Smooth muscle cell (in vitro differentiated cells): ENCODE data around the gene TXLNA. TPM values are rescaled to one million over a fixed set of nuclear protein-coding genes. Genes with fewer than 3 reads are reported as not detected.

ENCODE experiments used
- DNase-seq: peaks from one replicate; lab custom pipeline; 2025; ENCODE audit not compliant: unreplicated experiment; lab: John Stamatoyannopoulos, UW
- H2AFZ ChIP-seq: fragments of 200-600 bp; sonication (generic); 2 replicates; pipeline ENCODE4 v1.6.0; 2016; ENCODE audit warnings: antibody characterized with exemption, low read depth, mild to moderate bottlenecking
- H3F3A ChIP-seq: fragments of 200-600 bp; sonication (generic); 2 replicates; pipeline ENCODE4 v1.6.0; 2017; ENCODE audit warnings: antibody characterized with exemption, low read depth
- H3K27ac ChIP-seq: fragments of 200-600 bp; sonication (generic); 2 replicates; pipeline ENCODE4 v1.5.1; 2016; ENCODE audit warnings: low read depth, mild to moderate bottlenecking
- H3K27me3 ChIP-seq: fragments of 200-600 bp; sonication (generic); 2 replicates; pipeline ENCODE4 v1.6.1; 2016; ENCODE audit warnings: low read depth, mild to moderate bottlenecking
- H3K36me3 ChIP-seq: fragments of 200-600 bp; sonication (generic); 2 replicates; pipeline ENCODE4 v1.5.1; 2016; ENCODE audit warnings: low read depth
- H3K4me1 ChIP-seq: fragments of 200-600 bp; sonication (generic); 2 replicates; pipeline ENCODE4 v1.5.1; 2016; ENCODE audit warnings: low read depth
- H3K4me2 ChIP-seq: fragments of 200-600 bp; sonication (generic); 2 replicates; pipeline ENCODE4 v1.6.0; 2016; ENCODE audit warnings: mild to moderate bottlenecking
- H3K4me3 ChIP-seq: fragments of 200-600 bp; sonication (generic); 2 replicates; pipeline ENCODE4 v1.5.1; 2016; ENCODE audit warnings: mild to moderate bottlenecking
- H3K79me2 ChIP-seq: fragments of 200-600 bp; sonication (generic); 2 replicates; pipeline ENCODE4 v1.6.0; 2016; ENCODE audit warnings: low read depth, mild to moderate bottlenecking
- H3K9ac ChIP-seq: fragments of 200-600 bp; sonication (generic); 2 replicates; pipeline ENCODE4 v1.6.0; 2016; ENCODE audit warnings: low read depth
- H3K9me3 ChIP-seq: fragments of 200-600 bp; sonication (generic); replicated peaks from 2 replicates; pipeline ENCODE4 v1.5.1; 2016; ENCODE audit warnings: low read depth
- H4K20me1 ChIP-seq: fragments of 200-600 bp; sonication (generic); 2 replicates; pipeline ENCODE4 v1.6.0; 2016; ENCODE audit warnings: low read depth
- CTCF ChIP-seq: fragments of 200-600 bp; sonication (generic); IDR thresholded peaks from 2 replicates; pipeline ENCODE4 v1.5.1; 2017; ENCODE audit warnings: borderline replicate concordance, mild to moderate bottlenecking, antibody characterized with exemption; ENCODE audit not compliant: insufficient read depth, poor library complexity, severe bottlenecking
- WGBS: methylation state at CpG from one replicate; pipeline ENCODE4 v1.1.7; 2016; ENCODE audit warnings: low lambda C conversion rate; 5-methylcytosine and 5-hydroxymethylcytosine counted together
- polyA plus RNA-seq: library from polyadenylated mRNA; unstranded; fragments of >200 nt; fragmentation: Nextera tagmentation; extraction: Ambion mirVana; gene quantifications from 2 replicates; pipeline ENCODE4 v1.2.1, GENCODE V29; 2016
- total RNA-seq: library from RNA; depleted of rRNA; stranded (reverse); fragments of >200 nt; gene quantifications from 2 replicates; pipeline ENCODE4 v1.2.3, GENCODE V29; 2014

The TXLNA gene
- total and polyA plus RNA-seq, 2 experiments from 2014 or later = 42.0 to 42.7 TPM

- H3K4me1 ChIP-seq = peaks cover 15% of the 10 kb centered on the region
- no peak for DNase-seq
- no peaks in the 10 kb centered on the region for H3K27me3 ChIP-seq
- no peaks in the 10 kb centered on the region for H4K20me1 ChIP-seq
- peak overlapping the region; percentile 98 for H3K4me3 ChIP-seq
- H3F3A ChIP-seq = no peaks in the 10 kb centered on the region
- H3K9me3 ChIP-seq = no peaks in the 10 kb centered on the region
- WGBS = 95% methylated on average over 4 of the region's 4 CpGs
- peaks cover 45% of the 10 kb centered on the region for H3K79me2 ChIP-seq
- H3K36me3 ChIP-seq = no peaks in the 10 kb centered on the region
- H2AFZ ChIP-seq = peak overlapping the region; percentile 94
- peak overlapping the region; percentile 95 for H3K27ac ChIP-seq
- no peak for TF ChIP-seq CTCF
- H3K4me2 ChIP-seq = peak overlapping the region; percentile 91
- peak overlapping the region; percentile 97 for H3K9ac ChIP-seq
Observed at GRCh38 chr1:32220746-32221580, 41.5 kb downstream of the TXLNA start.

- Histone ChIP-seq H3K79me2 (peaks cover 45% of the 10 kb centered on the region), H3K27ac (peak overlapping the region; percentile 95), H2AFZ (peak overlapping the region; percentile 94), H3K9me3 (no peaks in the 10 kb centered on the region), H3K36me3 (no peaks in the 10 kb centered on the region), H3K4me1 (peaks cover 15% of the 10 kb centered on the region), H4K20me1 (no peaks in the 10 kb centered on the region), H3K27me3 (no peaks in the 10 kb centered on the region), H3K9ac (peak overlapping the region; percentile 97), H3K4me2 (peak overlapping the region; percentile 91), H3F3A (no peaks in the 10 kb centered on the region), H3K4me3 (peak overlapping the region; percentile 98)
- WGBS = 8% methylated on average over 13 of the region's 13 CpGs
- no peak for DNase-seq
- TF ChIP-seq CTCF = no peak
Observed at GRCh38 chr1:32221581-32221979, 42.1 kb downstream of the TXLNA start.

- TF ChIP-seq CTCF = no peak
- under 1% methylated on average over 43 of the region's 46 CpGs for WGBS
- peaks cover 45% of the 10 kb centered on the region for H3K79me2 ChIP-seq
Observed at GRCh38 chr1:32221980-32222755, 42.7 kb downstream of the TXLNA start, which contains the start of the genes EIF3I and TMEM234. Gene EIF3I, plus strand, starts transcription at chr1:32222407. Its CDS starts 35 bp downstream, at chr1:32222442. Gene TMEM234, minus strand, starts transcription at chr1:32222353. Its CDS starts 31 bp downstream, at chr1:32222322.

More at GRCh38 chr1:32221980-32222755, 42.7 kb downstream of the TXLNA start, which contains the start of the genes EIF3I and TMEM234:
- no peaks in the 10 kb centered on the region for H3K36me3 ChIP-seq
- H3K9ac ChIP-seq = peak within 1 kb of the TSS; percentile 97
- H3K4me2 ChIP-seq = peak within 1 kb of the TSS; percentile 91
- no peaks in the 10 kb centered on the region for H3K27me3 ChIP-seq
- H2AFZ ChIP-seq = peak within 1 kb of the TSS; percentile 94
- peak; percentile 39 for DNase-seq
- H3K4me1 ChIP-seq = peaks cover 15% of the 10 kb centered on the region
- no peaks in the 10 kb centered on the region for H3F3A ChIP-seq
- peak within 1 kb of the TSS; percentile 98 for H3K4me3 ChIP-seq
- H3K27ac ChIP-seq = peak within 1 kb of the TSS; percentile 95
- no peaks in the 10 kb centered on the region for H3K9me3 ChIP-seq
- H4K20me1 ChIP-seq = no peaks in the 10 kb centered on the region
